ENCODE data around the gene PBXIP1. TPM values are rescaled to one million over a fixed set of nuclear protein-coding genes. Genes with fewer than 3 reads are reported as not detected.

PBXIP1 gene
- total RNA-seq, 6 experiments from 2014 or later: 26.4 to 42.5 (median 28.1) TPM

GRCh38 chr1:154963643-154964042 is 7.7 kb upstream of the PBXIP1 start:
- H3K27ac Mint-ChIP-seq: peak overlapping the region; percentile 67
- peaks cover 62% of the 10 kb centered on the region for H3K4me1 Mint-ChIP-seq (ENCODE audit: low read depth)
- H3K4me3 Mint-ChIP-seq: 0 out of 2 replicates have a peak overlapping the region, but pooled peaks have one; percentile 9
- no peaks in the 10 kb centered on the region for H3K9me3 Mint-ChIP-seq
- H3K27me3 Mint-ChIP-seq (ENCODE audit: insufficient read depth): peaks cover 9% of the 10 kb centered on the region
- DNase-seq: no peak
- no peak for TF ChIP-seq CTCF (IDR thresholded peaks at IDR 0.05)
- peaks cover 34% of the 10 kb centered on the region for H3K36me3 Mint-ChIP-seq (ENCODE audit: low read depth)

GRCh38 chr1:154962795-154963330 is 7.0 kb upstream of the PBXIP1 start:
- Mint-ChIP-seq H3K4me3 (peak overlapping the region; percentile 85), H3K27ac (peak overlapping the region; percentile 89), H3K36me3 (ENCODE audit: low read depth) (peaks cover 26% of the 10 kb centered on the region), H3K9me3 (no peaks in the 10 kb centered on the region), H3K27me3 (ENCODE audit: insufficient read depth) (peaks cover 9% of the 10 kb centered on the region), H3K4me1 (ENCODE audit: low read depth) (peaks cover 54% of the 10 kb centered on the region)
- no peak for DNase-seq
- TF ChIP-seq CTCF (IDR thresholded peaks at IDR 0.05): no peak

- peak; percentile 16 for TF ChIP-seq CTCF (IDR thresholded peaks at IDR 0.05)
- DNase-seq: no peak
- H3K27ac Mint-ChIP-seq: peak overlapping the region; percentile 89
- peak overlapping the region; percentile 85 for H3K4me3 Mint-ChIP-seq
- H3K36me3 Mint-ChIP-seq (ENCODE audit: low read depth): peaks cover 24% of the 10 kb centered on the region
- peaks cover 53% of the 10 kb centered on the region for H3K4me1 Mint-ChIP-seq (ENCODE audit: low read depth)
- H3K27me3 Mint-ChIP-seq (ENCODE audit: insufficient read depth): peaks cover 9% of the 10 kb centered on the region
- no peaks in the 10 kb centered on the region for H3K9me3 Mint-ChIP-seq
Observed at GRCh38 chr1:154962156-154962749, 6.4 kb upstream of the PBXIP1 start.

- peak; percentile 77 for TF ChIP-seq CTCF (IDR thresholded peaks at IDR 0.05)
- peak; percentile 70 for DNase-seq
- H3K9me3 Mint-ChIP-seq: no peaks in the 10 kb centered on the region
- H3K4me1 Mint-ChIP-seq (ENCODE audit: low read depth): peaks cover 57% of the 10 kb centered on the region
- H3K27ac Mint-ChIP-seq: peak within 1 kb of the TSS; percentile 89
- H3K36me3 Mint-ChIP-seq (ENCODE audit: low read depth): peaks cover 24% of the 10 kb centered on the region
- peak within 1 kb of the TSS; percentile 94 for H3K4me3 Mint-ChIP-seq
- peaks cover 9% of the 10 kb centered on the region; the same call in 1 of the 2 replicates for H3K27me3 Mint-ChIP-seq (ENCODE audit: insufficient read depth)
Observed at GRCh38 chr1:154961207-154962155, 5.6 kb upstream of the PBXIP1 start, which contains the start of gene PYGO2. Gene PYGO2 (minus strand): TSS chr1:154961782. CDS start chr1:154961576, 206 bp downstream.

DNA sequence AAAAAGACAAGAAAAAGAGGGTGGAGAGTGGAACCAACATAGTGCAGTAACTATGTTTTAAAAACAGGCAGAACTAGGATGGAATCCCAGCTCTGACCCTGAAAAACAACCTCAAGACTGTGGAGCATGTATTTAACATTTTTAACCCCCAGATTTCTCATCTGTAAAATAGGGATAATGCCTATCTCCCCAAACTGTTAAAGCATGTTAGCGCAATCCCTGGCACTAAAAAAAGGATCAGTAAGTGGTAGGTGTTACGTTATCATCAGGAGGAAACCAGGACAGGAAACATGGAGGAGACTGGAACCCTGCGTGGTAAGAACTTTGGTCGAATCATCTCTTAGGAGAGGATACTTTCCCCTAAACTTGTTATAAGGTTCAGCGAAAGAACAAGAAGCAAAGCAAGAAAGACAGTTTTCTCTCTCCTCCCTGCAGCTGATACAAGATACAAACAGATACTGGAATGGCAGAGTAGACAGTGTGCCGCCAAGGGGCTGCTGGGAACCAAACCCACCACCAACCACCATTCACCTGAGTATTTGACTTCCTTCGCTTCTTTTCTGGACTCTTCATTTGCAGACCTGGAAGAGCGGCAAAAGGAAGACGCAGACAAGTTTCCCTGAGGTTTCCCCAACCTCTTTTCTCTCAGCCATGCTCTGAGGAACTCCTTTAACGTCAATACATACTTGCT is 4.7 kb upstream of the PBXIP1 start:
- peaks cover 65% of the 10 kb centered on the region for H3K4me1 Mint-ChIP-seq (ENCODE audit: low read depth)
- no peaks in the 10 kb centered on the region for H3K9me3 Mint-ChIP-seq
- H3K27me3 Mint-ChIP-seq (ENCODE audit: insufficient read depth): peaks cover 9% of the 10 kb centered on the region; the same call in 1 of the 2 replicates
- DNase-seq: no peak
- H3K4me3 Mint-ChIP-seq: peak overlapping the region; percentile 94
- peak overlapping the region; percentile 81 for H3K27ac Mint-ChIP-seq
- H3K36me3 Mint-ChIP-seq (ENCODE audit: low read depth): peaks cover 22% of the 10 kb centered on the region
- TF ChIP-seq CTCF (IDR thresholded peaks at IDR 0.05): no peak
